HUDEP-2 (cell line): ENCODE data around the gene ZNF571.
A peak's percentile ranks its signal among the peaks of the same experiment; 100 is the strongest.

Experiments used
- DNase-seq, 76 experiments: peaks; one replicate each; lab custom pipeline; 2025; ENCODE audit not compliant: unreplicated experiment in 76 of 76; lab: John Stamatoyannopoulos, UW

ZNF571 gene

GRCh38 chr19:37594304-37594981, at the start of gene ZNF571, which contains the start of gene ZNF540:
Gene ZNF571 (minus strand): TSS chr19:37594792. CDS start chr19:37586676, 8,116 bp downstream.
Gene ZNF540 (plus strand): TSS chr19:37594876. CDS start chr19:37598448, 3,572 bp downstream.
- peak in 74 of 76 experiments; percentile 14 to 94 (median 84) for DNase-seq

- no peak for DNase-seq
Observed at GRCh38 chr19:37635076-37636056, 40.8 kb upstream of the ZNF571 start.

- DNase-seq = peak in 25 of 76 experiments; percentile 14 to 90 (median 37)
Observed at GRCh38 chr19:37594982-37595382, 390 bp upstream of the ZNF571 start.

- peak in 1 of 76 experiments; percentile 48 for DNase-seq
Observed at GRCh38 chr19:37593996-37594303, 642 bp downstream of the ZNF571 start.

DNA sequence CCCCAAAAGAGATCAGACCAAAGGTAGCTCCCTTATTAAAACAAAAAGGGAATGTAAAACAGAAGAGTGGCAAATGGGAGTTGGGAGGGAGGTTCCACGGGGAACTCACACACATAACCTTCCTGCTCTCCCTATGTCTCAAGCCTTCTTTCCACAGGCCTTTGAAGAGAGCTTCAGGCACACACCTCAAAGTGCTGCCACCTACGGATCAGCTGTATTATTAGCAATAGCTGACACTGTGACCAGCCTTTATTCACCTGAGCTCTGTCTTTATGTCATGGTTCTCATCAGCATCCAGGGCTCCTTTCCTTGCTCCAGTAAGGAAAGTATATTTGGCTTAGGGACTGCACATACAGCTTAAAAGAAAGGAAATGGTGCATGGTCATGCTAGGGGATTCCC, 11.3 kb downstream of the ZNF571 start:
- DNase-seq = no peak

DNA sequence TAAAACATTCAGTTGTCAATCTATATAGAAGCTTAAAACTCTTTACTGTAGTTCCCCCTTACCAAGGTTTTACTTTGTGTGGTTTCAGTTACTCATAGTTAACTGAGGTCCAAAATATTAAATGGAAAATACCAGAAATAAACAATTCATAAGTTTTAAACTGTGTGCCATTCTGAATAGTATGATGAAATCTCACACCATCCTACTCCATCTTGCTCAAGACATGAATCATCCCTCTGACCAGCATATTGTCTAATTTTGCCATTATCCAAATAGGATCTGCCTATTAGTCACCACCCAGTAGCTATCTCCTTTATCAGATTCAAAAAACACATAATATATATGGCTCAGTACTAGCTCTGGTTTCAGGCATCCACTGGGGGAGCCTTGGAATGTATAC, 22.4 kb downstream of the ZNF571 start:
- no peak for DNase-seq

DNA sequence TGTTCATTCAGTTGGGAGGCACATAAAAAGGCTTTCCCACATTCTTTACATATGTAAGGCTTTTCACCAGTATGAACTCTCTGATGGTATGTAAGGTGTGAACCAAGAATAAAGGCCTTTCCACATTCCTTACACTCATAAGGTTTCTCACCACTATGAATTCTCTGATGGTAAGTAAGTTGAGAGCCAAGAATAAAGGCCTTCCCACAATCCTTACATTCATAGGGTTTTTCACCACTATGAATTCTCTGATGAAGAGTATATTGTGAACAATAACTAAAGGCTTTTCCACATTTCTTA, 29.3 kb downstream of the ZNF571 start:
- no peak for DNase-seq

DNA sequence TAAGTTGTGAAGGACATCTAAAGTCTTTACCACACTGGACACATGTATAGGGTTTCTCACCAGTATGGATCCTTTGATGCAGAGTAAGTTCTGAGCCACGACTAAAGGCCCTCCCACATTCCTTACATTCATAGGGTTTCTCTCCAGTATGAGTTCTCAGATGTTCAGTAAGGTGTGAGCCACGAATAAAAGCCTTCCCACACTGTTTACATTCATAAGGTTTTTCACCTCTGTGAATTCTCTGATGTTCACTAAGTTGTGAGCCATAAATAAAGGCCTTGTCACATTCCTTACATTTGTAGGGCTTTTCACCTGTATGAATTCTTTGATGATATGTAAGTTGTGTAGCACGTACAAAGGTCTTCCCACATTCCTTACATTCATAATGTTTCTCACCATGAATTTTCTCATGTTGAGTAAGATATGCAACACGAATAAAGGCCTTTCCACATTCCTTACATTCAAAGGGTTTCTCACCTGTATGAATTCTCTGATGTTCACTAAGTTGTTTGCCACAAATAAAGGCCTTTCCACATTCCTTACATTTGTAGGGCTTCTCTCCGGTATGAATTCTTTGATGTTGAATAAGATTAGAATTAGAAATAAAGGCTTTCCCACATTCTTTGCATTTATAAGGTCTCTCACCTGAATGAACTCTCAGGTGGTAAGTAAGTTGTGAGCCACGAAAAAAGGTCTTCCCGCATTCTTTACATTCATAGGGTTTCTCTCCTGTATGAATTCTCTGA, 29.8 kb downstream of the ZNF571 start:
- DNase-seq = no peak

DNA sequence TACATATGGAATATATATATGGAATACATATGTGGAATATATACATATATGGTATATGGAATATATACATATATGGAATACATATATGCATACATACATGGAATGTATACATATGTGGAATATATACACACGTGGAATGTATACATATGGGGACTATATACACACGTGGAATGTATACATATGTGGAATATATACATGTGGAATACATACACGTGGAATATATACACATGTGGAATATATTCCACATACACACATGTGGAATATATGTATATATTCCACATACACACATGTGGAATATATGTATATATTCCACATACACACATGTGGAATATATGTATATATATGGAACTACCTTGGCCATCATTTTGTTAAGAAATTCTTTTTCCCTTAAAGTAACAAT, 31.1 kb downstream of the ZNF571 start:
- no peak for DNase-seq

GRCh38 chr19:37551129-37551993, 43.2 kb downstream of the ZNF571 start:
- peak in 50 of 76 experiments; percentile 1 to 67 (median 36) for DNase-seq

DNA sequence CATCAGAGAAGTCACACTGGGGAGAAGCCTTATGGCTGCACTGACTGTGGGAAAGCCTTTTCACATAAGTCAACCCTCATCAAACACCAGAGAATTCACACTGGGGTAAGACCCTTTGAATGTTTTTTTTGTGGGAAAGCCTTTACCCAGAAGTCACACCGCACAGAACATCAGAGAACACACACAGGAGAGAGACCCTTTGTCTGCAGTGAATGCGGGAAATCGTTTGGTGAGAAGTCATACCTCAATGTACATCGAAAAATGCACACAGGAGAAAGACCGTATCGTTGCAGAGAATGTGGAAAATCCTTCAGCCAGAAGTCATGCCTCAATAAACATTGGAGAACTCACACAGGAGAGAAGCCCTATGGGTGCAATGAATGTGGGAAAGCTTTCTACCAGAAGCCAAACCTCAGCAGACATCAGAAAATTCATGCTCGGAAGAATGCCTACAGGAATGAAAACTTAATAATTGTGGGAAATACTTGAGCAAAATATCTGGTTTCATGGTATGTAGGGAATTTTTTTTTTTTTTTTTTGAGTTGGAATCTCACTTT, 57.1 kb downstream of the ZNF571 start:
- no peak for DNase-seq

- no peak for DNase-seq
Observed at GRCh38 chr19:37519890-37520289, 74.7 kb downstream of the ZNF571 start.
